Ovary (tissue), 3 donors: Measurements from ENCODE around the gene SPAG16.

Source experiments
- CTCF ChIP-seq, 3 donors: fragments of 450-650 bp in 2 of 3; fragments of 200-600 bp in 1 of 3; IDR thresholded peaks; one replicate each; pipeline versions ENCODE4 v1.5.1 to v1.8.0; 2016 to 2022; ENCODE audit warnings: antibody characterized with exemption in 3 of 3, mild to moderate bottlenecking in 1 of 3
- EP300 ChIP-seq: sonication (generic); formaldehyde crosslinking; IDR thresholded peaks from one replicate; pipeline ENCODE4 v1.6.1; 2017; ENCODE audit warnings: antibody characterized with exemption
- POLR2A ChIP-seq: fragments of 450-650 bp; IDR thresholded peaks from one replicate; pipeline ENCODE4 v1.6.1; 2017; ENCODE audit warnings: antibody characterized with exemption, mild to moderate bottlenecking, moderate library complexity
- donor health status: DM: no; HTN: no; CAD: no.

DNA sequence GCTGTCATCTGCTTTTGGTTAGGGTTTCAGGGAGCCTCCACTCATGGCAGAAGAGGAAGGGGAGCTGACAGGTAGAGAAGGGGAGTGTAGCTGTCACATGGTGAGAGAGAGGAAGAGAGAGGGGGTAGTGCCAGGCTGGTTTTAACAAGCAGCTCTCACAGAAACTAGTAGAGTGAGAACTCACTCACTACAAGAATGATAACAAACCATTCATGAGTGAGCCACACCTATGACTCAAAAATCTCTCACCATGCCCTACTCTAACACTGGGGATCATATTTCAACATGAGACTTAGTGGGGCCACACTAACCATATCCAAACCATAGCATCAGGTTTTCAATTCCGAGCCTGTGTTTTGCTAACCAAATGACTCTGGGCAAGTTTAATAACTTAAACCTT lies 851.7 kb downstream of the SPAG16 start:
- TF ChIP-seq POLR2A (no peak), CTCF (IDR thresholded peaks at IDR 0.05) (no peak), EP300 (no peak)
